GM21529 (cell line): ENCODE results near the gene RPL29.
"Not testable (repeated sequence)": the region's sequence is repeated elsewhere in the genome, so short reads cannot be mapped to it uniquely, and the experiment has no call there.

Experiments used
- ATAC-seq: cut with Tn5 transposase; IDR thresholded peaks from one replicate; pipeline ENCODE4 v1.9.1; 2021; ENCODE audit not compliant: unreplicated experiment

The RPL29 gene

DNA sequence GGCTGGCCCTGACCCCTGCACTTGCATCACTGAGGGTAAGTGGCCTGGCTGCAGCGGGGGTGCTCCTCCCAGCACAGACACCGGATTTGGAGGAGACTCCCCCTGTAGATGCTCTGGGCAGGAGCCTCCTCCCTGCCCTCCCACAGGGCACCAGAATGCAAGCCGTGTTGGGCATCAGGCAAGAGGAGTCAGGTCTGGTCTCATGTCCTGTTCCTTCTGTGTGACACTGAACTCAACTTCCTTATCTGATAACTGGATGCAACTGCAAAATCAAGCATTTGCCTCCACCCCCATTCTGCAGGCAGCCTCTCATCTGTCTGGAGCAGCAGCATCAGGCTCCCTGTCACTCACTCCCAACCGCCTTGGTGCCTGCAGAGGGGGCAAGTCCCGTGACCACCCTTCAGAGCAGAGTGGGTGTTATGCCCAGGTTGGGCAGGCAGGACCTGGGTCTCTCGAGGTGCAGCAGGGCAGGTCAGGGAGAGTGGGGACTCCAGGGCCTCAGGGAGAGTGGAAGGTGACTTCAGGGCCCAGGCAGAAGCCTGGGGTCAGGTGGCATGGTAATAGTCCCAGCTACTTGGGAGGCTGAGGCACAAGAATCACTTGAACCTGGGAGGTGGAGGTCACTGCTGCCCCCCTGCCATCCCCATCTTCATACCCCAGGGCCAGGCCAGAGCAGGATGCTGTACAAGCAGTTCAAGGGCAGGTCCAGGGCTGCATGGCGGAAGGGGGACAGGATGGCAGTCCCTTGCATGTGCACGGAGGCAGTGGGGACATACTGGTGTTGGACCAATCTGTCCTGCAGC is 10.5 kb upstream of the RPL29 start:
- ATAC-seq: no peak

DNA sequence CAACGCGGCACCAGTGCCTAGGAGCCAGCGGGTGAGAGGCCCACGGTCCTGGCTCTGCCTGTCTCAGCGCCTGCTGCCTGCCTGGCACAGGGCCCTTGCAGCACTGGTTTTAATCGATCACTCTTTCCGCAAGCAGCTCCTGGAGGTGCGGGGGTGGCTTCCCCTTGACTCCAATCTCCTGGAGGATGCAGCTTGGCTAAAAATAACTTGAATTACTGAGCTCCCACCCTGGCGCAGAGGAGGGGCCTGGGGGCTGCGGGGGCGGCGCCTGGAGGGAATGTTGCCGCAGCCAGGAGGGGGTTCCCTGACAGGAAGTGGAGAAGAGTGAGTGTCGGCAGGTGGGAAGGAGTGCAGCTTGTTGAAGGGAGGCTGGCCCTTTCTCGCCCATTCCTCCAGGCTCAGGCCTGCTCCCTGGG is 9.9 kb upstream of the RPL29 start:
- no peak for ATAC-seq

DNA sequence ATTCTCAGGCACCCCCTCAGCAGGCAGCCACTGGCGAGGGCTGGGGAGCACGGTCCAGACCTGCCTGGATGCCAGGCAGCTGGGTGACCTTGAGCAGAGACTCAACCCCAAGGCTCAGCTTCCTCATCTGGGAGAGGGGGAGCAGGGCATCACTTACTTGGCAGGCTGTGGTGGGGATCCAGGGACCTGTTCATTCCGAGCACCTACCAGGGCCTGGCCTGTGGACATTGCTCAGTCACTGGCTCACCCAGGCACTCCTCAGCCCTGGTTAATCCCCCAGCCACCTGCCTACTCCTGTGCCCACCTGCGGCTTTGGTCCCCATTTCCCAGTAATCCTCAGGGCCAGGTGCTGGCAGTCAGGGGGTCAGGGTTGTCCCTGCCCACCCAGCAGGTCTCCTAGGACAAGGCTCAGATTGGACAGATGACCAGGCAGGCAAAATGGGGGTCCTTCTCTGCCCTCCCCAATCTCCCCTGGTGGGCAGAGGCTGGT is 9.3 kb upstream of the RPL29 start:
- ATAC-seq: no peak

DNA sequence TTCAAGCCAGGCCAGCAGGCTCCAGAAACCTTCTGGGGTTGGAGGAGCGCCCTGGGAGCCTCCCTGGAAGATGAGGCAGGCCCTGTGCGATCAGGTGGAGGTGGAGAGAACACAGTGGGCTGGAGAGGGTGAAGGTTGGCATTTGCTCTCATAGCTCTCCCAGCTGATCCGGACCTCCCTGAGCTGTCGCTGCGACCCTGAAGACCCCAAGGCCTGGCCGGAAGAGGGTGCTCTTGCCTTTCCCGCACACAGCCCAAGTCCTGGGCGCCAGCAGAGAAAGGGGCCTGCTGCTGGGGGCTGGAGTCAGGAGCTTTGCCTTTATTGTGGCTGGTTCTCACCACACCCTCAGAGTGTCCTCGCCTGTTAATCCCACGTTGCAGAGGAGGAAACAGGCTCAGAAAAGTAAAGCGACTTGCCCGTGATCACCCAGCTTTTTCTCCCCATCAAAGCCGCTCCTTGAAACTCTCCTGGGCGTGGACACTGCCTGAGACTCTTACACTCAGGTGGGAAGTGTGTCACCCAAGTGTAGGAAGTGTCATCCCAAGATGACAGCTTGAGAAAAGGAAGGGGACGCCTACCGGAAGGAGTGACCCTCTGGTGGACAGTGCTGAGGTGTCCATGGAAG is 8.6 kb upstream of the RPL29 start:
- ATAC-seq: no peak

DNA sequence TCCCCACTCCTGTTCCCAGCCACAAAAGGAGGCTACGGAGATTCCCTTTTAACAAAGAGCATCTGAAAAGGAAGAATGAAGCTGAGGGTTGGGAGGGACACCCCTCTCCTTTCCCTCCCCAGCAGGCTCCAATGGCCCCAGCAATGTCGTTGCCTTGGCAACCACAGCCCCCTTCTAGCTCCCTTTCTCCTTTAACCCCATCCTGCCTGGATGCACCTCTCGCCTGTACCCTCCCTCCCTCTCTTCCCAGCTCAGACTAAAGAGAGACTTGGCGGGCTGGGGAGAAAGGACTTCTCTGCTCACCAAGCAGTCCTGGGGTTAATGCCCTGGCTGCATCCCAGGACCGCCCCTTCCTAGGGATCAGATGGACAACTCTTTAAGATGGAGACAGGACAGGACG is 7.1 kb upstream of the RPL29 start:
- no peak for ATAC-seq

DNA sequence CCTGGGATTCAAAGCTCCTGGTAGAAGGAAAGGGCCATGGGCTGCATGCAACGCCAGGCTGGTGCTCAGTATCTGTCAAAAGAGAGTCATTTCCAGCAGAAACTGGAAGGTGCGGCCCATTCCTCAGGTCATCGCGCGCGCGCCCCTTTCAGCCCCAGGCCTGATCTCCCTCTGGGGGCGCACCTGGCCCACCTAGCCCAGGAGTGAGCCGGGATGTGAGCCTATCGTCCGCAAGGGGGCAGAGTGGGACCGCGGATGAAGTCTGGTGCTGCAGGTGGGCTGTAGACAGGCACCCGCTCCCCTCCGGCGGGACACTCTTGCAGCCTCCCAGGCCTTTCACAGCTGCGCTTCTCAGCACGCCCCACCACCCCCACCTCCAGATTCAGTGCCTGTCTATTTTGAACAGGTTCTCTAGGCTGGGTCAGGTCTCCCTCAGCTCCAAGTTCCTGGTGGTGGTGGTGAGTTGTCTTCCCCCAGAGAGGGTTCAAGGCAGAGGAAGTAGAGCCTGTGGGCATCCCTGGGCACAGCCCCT is 5.8 kb upstream of the RPL29 start:
- peak; percentile 83 for ATAC-seq

DNA sequence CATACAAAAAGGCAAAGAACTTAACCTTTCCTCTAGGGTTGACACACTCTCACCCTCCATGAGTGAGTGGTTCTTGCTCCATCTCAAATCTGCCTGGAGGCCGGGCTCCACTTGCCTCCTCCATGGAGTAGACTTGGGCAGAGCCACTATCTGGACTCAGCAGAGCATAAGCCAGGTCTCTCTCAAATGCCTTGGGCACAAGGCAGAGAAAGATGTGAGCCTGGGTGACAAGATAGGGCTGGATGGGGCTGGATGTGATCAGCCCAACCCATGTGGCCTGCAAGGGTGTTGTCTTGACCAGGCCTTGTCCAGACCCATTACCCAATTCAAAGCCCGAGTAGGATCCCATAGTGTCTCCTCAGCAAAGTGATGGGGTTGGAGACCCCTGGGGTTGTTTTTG is 4.2 kb upstream of the RPL29 start:
- ATAC-seq: no peak

DNA sequence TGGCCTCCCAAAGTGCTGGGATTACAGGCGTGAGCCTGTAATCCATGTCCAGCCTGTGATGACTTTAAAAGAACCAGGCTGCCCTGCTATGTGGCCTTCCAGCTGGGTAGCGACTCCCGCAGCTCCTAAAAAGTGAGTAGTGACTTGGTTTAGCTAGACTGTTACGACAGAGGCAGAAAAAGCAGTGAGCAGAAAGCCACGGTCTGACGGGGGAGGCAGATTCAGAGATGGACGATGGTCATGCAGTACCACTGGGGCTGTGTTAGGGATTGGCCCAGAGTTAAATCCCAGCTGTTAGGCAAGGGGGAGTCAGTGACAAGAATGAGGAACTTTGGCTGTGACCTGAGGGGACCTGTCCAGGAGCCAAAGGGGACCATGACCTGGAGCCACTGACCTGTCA is 3.1 kb upstream of the RPL29 start:
- ATAC-seq: no peak

DNA sequence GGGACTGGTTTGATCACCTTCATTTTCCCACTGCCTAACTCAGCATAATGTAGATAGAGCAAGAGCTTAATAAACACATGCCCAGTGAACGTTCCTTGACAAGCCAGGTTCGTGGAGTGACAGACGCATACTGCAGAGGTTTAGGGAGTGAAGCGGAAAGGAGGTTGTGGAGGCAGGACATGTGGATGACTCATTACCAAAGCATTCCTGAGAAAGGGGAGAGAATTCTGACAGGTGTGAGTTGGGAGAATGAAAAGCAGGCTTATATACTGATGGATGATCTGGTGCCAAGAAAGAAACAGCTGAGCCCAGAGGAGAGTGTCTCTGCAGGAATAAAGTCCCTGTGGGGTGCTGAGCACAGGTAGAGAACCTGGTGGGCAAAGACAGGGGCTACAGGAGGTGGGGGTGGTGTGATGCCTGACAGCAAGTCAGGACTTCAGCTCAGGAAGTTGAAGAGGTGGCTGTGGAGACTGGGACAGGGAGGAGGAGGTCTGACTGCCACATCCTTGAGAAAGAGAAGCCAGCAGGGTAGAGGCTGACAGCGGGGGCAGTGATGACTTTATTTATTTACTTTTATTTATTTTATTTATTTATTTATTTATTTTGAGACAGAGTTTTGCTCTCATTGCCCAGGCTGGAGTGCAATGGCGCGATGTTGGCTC is 2.4 kb upstream of the RPL29 start:
- no peak for ATAC-seq

DNA sequence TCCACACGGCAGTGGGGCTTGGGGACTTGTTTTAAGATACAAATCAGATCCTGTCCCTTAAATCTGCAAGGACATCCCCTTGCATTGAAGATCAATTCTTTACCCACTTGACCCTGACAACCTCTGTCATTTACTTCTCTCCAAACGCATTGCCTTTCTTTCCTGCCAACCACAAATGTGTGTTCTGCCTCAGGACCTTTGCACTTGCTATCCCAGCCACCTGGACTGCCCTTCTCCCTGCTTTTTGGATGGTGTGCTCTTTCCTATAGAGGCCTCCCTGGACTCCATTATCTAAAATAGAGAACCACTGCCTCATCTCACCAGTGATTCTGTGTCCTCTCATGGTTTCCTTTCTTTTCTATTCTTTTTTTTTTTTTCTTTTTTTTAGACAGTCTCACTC is 1.5 kb upstream of the RPL29 start:
- ATAC-seq: no peak

DNA sequence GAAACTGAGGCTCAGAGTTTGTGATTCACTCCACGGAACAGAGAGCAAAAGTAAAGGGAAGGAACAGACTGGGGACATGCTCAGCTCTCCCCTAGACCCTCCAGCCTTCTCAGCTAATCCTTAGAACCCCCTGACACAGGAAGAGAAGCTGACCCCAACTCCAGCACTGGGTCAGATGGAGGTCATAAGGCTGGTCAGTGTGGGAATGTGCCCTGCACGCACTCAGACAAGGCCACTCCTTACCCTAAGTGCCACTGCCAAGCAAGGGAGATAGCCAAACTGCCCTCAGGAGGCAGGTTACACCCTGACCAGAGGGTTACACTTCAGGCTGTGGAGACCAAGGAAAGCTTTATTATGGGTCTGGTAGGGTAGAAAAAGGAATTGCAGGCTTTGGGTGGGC is 1.2 kb downstream of the RPL29 start:
- no peak for ATAC-seq

DNA sequence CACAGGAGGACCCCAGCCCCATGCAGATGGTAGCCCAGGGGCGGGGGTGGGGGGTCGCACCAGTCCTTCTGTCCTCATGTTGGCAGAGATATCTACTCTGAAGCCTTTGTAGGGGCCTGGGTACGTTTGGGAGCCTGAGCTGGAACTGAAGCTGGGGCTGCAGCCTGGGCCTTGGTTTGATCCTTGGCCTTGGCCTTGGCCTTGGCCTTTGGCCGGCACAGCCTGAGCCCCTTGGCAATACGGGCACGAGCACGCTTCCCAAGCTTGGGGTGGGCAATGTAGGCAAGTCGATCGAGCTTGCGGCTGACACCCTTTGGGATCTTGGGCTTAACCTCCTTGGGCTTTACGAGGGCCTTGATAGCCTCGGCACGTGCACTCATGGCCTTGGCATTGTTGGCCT is 2.0 kb downstream of the RPL29 start:
- not testable (repeated sequence) for ATAC-seq

DNA sequence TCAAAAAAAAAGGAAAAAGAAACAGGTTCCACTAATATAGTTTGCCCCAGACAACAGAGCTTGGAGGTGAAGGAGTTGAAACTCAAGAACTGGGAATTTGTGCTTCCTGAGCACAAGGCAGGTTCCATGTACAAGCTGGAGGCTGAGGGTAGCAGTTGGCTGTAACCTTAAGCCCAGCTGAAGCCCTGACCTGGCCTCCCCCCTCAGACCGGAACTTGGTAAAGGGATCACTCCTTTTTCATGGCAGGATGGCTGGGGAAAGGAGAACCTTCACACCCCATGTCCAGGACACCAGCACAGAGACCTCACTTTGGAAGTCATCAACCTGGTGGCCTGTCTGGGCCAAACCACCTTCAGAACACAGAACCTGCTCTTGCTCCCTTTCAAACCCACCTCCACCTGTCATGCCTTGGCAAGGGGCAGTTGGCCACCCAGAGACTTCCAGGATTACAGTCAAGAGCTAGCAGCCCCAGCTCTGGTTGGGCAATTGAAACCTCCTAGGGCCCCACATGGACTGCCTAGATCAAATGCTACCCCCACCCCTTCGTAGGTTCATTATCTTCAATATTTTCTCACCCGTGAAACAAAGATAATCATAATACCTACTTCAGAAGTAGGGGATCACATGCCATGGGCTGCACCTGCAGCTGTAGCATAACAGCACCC is 3.5 kb downstream of the RPL29 start:
- ATAC-seq: no peak

DNA sequence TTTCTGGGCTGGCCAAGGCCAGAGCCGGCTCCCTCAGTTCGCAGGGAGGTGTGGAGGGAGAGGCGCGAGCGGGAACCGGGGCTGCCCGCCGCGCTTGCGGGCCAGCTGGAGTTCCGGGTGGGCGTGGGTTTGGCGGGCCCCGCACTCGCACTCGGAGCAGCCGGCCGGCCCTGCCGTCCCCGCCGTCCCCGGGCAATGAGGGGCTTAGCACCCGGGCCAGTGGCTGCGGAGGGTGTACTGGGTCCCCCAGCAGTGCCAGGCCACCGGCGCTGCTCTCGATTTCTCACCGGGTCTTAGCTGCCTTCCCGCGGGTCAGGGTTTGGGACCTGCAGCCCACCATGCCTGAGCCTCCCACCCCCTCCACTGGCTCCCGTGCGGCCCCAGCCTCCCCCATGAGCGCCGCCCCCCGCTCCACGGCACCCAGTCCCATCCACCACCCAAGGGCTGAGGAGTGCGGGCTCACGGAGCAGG is 5.2 kb downstream of the RPL29 start:
- not testable (repeated sequence) for ATAC-seq

DNA sequence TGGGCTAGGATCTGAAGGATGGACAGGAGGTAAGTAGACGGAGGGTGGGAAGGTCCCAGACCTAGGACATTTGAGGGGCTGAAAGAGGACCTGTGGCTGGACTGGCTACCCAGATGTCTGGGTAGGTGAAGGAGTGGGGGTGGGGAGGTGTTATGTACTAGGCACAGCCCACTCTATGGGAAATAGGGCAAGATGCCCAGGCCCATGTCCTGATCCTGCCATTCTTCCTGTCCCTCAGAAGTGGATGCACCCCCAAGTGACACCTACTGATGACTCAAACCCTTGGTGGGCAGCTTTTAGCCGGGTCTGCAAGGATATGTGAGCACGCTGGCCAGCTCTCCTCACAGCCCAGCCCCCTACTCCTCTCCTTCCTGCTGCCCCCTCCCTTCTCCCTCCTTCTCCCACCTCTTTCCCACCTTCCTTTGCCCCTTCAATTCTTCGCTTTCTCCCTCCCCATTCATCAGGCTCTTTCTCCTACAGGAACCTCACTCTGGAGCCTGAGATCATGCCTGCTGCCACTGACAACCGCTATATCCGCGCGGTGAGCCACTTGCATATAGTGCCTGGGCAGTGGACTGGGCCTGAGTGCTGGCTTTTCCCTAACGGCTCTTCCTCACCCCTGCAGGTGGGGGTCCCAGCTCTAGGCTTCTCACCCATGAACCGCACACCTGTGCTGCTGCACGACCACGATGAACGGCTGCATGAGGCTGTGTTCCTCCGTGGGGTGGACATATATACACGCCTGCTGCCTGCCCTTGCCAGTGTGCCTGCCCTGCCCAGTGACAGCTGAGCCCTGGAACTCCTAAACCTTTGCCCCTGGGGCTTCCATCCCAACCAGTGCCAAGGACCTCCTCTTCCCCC is 7.2 kb downstream of the RPL29 start:
- no peak for ATAC-seq

DNA sequence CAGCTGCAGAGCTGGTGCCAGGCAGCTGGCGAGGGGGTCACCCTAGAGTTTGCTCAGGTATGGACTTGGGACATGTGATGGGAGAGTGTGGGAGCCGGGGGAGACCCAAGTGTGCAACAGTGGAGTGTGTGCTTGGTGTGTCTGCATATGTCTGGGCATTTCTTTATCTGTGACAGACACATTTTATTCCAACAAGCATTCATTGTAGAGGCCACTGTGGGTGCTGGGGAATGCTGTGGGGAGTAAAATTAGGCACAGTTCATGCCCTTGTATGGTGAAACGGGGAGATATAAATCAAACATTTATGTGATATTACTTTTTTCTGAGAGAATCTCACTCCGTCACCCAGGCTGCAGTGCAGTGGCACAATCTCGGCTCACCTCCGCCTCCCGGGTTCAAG is 8.1 kb downstream of the RPL29 start:
- ATAC-seq: no peak

DNA sequence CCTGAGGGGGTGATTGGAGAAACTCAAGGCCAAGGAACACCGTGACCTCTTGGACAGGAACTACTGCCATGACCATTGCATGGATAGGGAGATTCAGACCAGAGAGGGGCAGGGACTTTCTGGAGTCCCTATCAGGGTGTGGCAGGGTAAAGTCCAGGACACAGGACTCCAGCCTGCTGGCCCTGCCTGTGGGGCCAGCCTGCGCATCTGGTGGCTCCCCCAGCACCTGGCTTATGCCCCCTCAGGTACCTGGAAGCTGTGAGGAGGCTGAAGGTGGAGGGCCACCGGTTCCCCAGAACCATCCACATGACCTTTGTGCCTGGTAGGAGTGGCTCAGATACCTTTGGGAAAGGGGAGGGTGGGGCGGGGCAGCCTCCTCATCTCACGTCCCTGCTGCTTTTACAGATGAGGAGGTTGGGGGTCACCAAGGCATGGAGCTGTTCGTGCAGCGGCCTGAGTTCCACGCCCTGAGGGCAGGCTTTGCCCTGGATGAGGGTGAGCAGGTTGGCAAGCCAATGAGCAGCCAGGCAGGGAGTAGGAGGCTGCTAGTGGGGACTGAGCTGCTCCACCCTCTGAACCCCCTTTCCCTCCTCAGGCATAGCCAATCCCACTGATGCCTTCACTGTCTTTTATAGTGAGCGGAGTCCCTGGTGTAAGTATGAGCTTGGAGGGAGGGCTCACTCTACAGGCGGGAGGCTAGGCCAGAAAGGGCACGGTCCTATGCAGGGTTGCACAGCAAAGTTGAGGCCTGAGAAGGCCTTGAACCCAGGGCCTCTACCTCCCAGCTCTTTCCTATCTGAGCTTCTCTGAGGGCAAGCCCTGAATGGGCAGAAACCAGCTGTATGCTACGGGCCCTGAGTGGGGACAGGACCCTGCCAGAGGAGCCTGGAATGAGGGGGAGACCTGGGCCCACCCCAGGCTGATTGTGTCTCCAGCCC is 9.4 kb downstream of the RPL29 start:
- no peak for ATAC-seq

DNA sequence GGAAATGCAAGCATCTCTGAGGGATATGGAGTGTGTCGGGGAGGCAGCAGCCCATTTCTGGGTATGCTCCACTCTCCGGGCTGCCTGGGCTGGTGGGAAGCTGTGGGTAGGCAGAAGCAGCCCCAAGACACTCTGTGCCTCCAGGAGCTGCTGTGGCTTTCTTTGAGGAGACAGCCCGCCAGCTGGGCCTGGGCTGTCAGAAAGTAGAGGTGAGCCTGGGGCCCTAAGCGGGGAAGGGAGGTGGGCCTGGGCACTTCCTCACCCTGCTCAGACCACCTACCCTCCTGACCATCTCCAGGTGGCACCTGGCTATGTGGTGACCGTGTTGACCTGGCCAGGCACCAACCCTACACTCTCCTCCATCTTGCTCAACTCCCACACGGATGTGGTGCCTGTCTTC is 10.6 kb downstream of the RPL29 start:
- no peak for ATAC-seq

DNA sequence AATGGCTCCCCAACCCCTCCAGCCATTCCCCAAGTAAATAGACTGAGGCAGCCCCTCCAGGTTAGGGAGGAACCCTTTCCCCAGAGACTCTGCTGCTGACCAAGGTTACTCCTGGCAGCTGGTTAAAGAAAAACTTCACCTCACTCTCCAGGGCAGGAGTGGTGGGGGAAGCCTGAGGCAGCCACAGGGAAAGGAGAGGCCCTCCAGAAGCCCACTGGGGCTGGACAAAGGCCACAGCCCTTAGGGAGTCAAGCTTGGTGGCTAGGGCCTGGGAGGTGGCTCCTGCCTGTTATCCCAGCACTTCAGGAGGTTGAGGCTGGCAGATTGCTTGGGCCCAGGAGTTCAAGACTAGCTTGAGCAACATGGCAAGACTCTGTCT is 11.4 kb downstream of the RPL29 start:
- ATAC-seq: no peak
